Stimulated activated naive CD4-positive, alpha-beta T cell treated with Interleukin-2 at 50 U/mL for 16 hours (primary cell): ENCODE results near the gene PHIP.

Source experiments
- DNase-seq: peaks from one replicate; lab custom pipeline; 2025; lab: John Stamatoyannopoulos, UW

The PHIP gene

DNA sequence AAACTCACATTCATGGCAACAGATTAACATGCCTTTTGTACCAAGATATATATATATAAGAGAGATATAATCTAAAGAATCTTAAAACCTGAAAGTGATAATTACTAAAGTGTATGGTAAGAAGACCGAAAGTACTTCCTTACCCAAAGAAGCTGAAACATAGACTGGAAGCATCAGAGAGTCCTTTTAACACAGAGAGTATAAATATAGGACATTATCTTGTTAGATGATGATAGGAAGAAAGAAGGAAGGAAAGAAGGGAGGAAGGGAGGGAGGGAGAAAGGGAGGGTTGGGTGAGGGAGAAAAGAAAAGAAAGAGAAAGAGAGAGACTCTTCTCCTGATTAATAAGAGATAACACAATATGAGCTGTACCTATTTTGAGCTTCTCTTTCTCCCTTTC is 68.2 kb downstream of the PHIP start:
- DNase-seq = no peak

GRCh38 chr6:79005497-79005896 is 72.6 kb downstream of the PHIP start:
- DNase-seq = no peak

- no peak for DNase-seq
These were observed 73.0 kb downstream of the PHIP start for GRCh38 chr6:79005024-79005423.

DNA sequence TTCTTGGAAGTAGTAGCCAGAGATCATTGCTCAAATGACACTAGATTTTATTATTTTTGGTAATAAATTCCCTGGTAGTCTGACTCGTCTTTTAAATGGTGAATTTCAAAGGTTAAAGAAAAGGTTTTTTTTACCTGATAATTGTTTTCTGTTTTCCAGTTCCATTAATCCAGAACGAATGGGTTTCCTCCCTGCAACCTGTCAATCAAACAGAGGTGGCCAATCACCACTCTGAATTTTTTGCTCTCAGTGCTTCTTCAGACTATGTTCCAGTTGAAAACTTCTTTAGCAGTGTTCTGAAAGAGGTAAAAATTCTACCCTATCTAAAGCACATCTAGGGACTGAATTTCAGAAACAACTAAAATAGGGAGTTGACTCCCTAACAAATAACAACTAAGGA is 73.8 kb downstream of the PHIP start:
- DNase-seq = no peak

DNA sequence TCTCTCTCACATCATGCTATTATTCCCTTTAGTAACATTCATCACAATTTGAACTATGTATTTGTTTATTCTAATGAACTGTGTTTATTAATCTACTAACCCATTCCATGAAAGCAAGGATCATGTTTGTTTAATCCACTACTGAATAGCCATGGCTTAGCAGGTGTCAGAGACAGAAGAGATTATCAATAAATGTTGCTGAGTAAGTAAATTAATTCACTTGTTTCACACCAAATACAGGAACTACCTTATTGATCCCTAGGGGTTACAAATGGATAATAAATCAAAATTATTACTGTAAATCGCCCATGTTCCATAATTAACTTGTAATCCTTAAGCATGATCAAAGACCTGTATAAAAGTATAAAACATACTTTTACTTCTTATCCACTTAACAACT is 76.6 kb downstream of the PHIP start:
- no peak for DNase-seq

DNA sequence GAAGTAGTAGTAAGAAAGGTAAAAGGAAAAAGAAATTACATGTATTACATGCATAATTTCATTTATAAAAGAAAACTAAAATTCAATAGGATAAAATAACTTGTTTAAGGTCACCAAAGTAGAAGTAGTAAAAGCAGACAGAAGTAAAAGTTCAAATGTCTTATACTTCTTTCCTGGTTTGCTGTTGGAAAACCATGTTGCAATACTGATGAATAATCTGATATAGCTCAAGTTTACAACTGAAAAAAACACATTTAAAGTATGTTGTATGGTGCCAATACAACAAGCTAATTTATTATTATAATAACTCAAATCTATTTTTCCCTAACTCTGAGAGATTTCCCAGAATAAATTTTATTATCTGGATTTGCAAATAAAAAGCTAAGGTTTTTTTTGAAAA is 78.3 kb downstream of the PHIP start:
- DNase-seq = no peak

GRCh38 chr6:78995946-78996345 is 82.1 kb downstream of the PHIP start:
- no peak for DNase-seq

GRCh38 chr6:78995346-78995745 is 82.7 kb downstream of the PHIP start:
- no peak for DNase-seq

GRCh38 chr6:78993955-78994354 is 84.1 kb downstream of the PHIP start:
- no peak for DNase-seq

DNA sequence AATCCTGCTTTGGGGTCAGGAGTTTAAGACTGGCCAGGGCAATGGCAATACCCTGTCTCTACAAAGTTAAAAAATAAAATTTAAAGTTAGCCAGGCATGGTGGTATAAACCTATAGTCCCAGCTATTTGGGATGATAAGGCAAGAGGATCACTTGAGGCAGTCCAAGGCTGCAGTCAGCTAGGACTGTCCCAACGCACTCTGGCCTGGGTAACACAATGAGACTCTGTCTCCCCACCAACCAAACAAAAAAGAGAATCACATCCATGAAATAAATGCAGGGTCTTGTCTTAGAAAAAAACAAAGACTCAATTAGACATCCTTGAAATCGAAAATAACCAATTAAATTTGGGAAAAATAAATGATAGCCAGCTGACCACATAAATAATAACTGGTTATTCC is 88.9 kb downstream of the PHIP start:
- no peak for DNase-seq

DNA sequence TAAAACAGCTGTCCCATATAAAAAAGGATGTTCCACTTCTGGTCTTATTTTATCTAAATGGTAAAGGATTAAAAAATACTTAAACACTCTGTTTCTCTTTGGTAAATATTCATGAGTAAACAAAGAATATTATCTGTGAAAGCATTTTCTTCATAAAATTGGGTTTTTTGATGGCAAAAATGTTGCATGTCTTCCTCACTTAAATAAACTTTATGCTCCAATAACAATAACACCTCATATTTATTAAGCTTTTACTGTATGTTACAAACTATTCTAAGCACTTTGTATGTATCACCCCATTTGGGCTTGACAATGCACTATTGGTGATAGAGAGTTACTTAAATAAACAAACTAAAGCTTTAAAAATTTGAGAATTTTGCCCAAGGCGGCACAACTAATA is 91.9 kb downstream of the PHIP start:
- DNase-seq = no peak

DNA sequence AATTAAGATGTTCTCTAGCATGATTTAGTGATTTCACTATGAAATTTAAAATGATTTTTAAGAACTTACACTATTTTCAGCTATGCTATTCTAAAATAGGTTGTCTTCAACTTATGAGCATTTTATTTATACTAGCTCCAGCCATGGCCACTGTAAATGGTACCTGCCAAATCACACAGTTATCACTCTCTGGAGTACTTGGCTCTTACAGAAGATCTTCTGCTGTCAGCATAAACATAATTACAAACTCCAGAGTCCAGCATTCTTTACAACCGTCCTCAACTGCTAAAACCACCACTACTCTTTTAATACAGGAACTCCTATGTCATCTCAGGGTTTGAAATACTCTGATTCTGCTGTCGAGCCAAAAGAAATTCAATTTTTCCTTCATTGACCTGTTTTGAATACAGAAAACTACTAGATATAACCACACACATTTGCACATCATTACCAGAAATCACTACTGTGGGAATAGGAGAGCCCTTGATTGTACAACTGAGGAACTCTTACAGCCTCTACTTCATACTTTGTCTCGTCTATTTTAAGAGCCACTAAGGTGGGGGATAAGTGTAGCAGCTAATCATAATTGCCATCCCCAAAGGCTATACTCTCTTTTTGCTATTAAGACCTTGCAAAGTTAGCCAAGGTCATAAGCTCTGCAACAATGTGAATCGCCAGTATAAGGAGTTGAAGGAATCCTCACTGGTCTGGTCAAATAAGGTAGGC is 93.7 kb downstream of the PHIP start:
- DNase-seq = no peak

DNA sequence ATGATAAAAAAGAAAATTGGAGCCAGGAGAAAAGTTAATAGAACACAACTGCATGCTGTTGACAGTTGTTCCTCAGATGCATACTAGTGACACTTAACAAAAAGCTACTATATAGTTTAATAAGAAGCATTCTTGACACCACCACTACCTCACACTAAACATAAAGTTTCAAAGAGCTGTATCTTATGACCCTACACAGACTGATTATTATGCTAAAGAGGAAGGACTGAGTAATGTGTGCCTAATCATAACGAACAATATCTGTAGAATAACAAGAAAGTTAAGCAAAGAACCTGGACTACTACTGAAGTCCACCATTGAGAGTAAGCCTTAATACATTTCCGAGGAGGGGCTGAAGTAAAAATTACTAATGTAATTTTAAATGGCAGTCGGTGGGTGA is 110.9 kb downstream of the PHIP start:
- no peak for DNase-seq

DNA sequence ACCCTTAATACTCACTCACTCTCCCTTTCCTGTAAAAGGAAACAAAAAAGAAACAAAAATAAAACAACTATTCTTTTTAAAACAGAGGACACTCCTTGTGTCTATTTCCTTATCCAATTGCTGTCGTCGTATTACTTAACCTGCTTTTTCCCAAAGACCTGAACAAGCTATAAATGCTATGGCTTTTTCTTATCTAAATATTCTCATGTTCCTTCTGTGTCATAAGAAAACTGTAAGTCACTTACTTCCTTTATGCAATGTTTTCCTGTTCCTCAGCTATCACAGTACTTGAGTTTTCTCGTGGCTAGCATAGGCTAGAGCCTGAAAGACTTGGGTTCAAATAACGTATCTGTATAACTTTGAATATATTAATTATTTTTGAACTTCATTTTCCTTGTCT is 111.5 kb downstream of the PHIP start:
- DNase-seq = no peak

DNA sequence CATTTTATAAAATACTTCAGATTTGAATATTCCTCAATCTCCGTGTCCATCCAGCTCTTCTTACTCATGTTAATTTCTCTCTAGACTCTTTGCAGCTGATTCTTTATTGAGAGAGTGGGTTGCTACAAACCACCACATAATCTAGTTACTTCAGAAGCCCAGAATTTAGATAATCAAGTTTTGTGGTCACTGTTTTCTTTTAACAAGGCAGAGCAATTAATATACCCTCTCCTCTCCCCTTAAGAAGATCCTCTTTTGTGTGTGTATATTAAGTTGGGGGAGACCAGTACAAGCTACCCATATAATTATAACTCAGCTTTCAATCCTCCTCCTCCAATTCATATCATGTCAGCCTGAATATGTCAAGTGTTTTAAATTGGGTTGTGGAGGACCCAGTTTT is 115.6 kb downstream of the PHIP start:
- no peak for DNase-seq

DNA sequence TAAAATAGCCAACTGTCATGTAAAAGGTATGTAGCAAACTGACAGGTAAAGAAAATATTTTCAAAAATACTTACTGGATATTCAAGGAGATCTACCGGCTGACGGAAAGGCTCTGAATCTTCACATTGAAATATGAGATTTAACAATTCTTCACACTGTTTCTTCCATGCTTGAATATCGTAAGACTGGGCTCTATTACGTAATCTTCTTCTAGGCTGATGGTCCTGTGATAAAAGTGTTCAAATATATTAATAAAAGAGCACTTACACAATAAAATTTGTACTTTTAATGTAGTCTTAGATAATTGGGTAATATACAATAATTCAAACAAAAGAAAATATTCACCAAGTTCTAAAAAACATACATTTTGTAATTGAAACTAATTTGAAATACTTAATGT is 123.3 kb downstream of the PHIP start:
- no peak for DNase-seq

DNA sequence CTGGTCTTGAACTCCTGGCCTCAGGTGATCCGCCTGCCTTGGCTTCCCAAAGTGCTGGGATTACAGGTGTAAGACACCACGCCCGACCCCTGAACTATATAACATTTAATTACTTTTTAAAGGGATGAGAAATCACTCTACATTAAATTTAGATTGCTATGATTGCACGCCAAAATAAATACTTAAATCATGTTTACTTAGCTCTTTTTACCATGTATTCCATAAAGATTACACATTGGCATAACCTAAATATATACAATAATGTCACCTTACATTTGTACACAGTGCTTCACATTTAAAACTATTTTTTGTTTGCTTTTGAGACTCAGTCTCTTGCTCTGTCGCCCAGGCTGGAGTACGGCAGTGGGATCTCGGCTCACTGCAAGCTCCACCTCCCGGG is 124.3 kb downstream of the PHIP start:
- DNase-seq = no peak

- no peak for DNase-seq
These were observed 125.7 kb downstream of the PHIP start for GRCh38 chr6:78952362-78952761.

- no peak for DNase-seq
These were observed 129.3 kb downstream of the PHIP start for GRCh38 chr6:78948785-78949184.

DNA sequence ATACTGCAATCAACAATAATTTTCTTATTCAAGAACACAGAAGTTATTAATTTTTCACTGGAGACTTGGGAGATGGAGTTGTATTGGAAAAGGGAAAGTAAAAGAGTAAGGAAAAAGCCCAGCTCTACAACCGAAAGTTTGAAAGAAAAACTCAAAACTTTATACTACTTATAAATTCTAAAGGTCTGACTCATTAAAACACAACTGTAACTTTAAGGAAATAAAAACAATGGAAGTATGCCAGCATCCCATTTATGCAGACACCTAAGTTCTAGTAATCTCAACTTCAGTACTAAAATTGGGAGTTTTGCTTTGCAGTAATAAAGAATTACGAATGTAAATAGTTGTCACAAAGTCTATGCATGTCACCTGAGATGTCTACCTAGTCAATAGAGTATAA is 130.1 kb downstream of the PHIP start:
- no peak for DNase-seq

GRCh38 chr6:78947529-78947928 is 130.5 kb downstream of the PHIP start:
- no peak for DNase-seq

GRCh38 chr6:78942446-78942845 is 135.6 kb downstream of the PHIP start:
- DNase-seq = no peak

GRCh38 chr6:78936515-78936914 is 141.5 kb downstream of the PHIP start:
- DNase-seq = no peak

- DNase-seq = no peak
These were observed 142.5 kb downstream of the PHIP start for GRCh38 chr6:78935553-78935952.

DNA sequence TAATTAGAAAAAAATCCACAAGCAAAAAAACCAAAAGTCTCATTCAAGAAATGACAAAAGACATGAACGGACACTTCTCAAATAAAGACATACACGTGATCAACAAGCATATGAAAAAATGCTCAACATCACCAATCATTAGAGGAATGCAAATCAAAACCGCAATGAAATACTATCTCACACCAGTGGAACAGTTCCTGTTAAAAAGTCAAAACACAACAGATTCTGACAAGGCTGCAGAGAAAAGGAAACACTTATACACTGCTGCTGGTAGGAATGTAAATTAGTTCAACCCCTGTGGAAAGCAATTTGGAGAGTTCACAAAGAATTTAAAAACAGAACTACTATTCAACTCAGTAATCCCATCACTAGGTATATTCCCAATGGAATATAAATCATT is 152.7 kb downstream of the PHIP start:
- DNase-seq = no peak
